CD14-positive monocyte (primary cell): ENCODE results near the gene MIA3. TPM values are rescaled to one million over a fixed set of nuclear protein-coding genes. Genes with fewer than 3 reads are reported as not detected.

Source experiments
- DNase-seq, 3 donors: peaks; one replicate each; pipeline ENCODE4 v3.0.0-alpha.2; 2011 to 2022
- H2AFZ ChIP-seq: 2 replicates; pipeline ENCODE4 v1.6.0; 2012; ENCODE audit warnings: mild to moderate bottlenecking, low read depth, low read length, inconsistent platforms; ENCODE audit not compliant: insufficient read depth, poor library complexity, severe bottlenecking
- H3K27ac ChIP-seq, 2 donors: 1 replicate in 1 of 2; 2 replicates in 1 of 2; pipeline ENCODE4 v1.5.1; 2012 to 2013; ENCODE audit warnings: low read length in 2 of 2, control low read depth in 1 of 2, inconsistent platforms in 1 of 2, low read depth in 1 of 2, mild to moderate bottlenecking in 1 of 2
- H3K27me3 ChIP-seq, 2 donors: one replicate each; pipeline versions ENCODE4 v1.6.0 to v1.6.1; 2011 to 2013; ENCODE audit warnings: low read length in 2 of 2; ENCODE audit not compliant: control insufficient read depth in 2 of 2, insufficient read depth in 2 of 2
- H3K36me3 ChIP-seq, 2 donors: replicated peaks in 1 of 2; 1 replicate in 1 of 2; 2 replicates in 1 of 2; pipeline versions ENCODE4 v1.5.1 to v1.6.1; 2012 to 2013; ENCODE audit warnings: low read length in 2 of 2, control low read depth in 1 of 2, inconsistent platforms in 1 of 2, mild to moderate bottlenecking in 1 of 2; ENCODE audit not compliant: insufficient read depth in 2 of 2, control insufficient read depth in 1 of 2
- H3K4me1 ChIP-seq, 2 donors: 1 replicate in 1 of 2; 2 replicates in 1 of 2; pipeline versions ENCODE4 v1.5.1 to v1.6.1; 2012 to 2013; ENCODE audit warnings: low read length in 2 of 2, control low read depth in 1 of 2, inconsistent platforms in 1 of 2, mild to moderate bottlenecking in 1 of 2, moderate library complexity in 1 of 2; ENCODE audit not compliant: insufficient read depth in 2 of 2, control insufficient read depth in 1 of 2
- H3K4me2 ChIP-seq: replicated peaks from 2 replicates; pipeline ENCODE3; 2012; ENCODE audit warnings: low read length, moderate library complexity, mild to moderate bottlenecking; ENCODE audit not compliant: poor library complexity, severe bottlenecking; ENCODE audit errors: extremely low read depth
- H3K4me3 ChIP-seq, 3 experiments: fragments of 200-600 bp in 1 of 3; sonication (generic) in 1 of 3; replicated peaks in 1 of 3; 1 replicate in 2 of 3; 2 replicates in 1 of 3; pipeline ENCODE4 v1.5.1; 2011 to 2013; ENCODE audit warnings: low read length in 3 of 3, mild to moderate bottlenecking in 3 of 3, control low read depth in 2 of 3, low read depth in 2 of 3, inconsistent platforms in 1 of 3, moderate library complexity in 1 of 3
- H3K79me2 ChIP-seq: 2 replicates; pipeline ENCODE4 v1.6.0; 2012; ENCODE audit warnings: mild to moderate bottlenecking, control low read depth, inconsistent platforms, low read length, moderate library complexity; ENCODE audit not compliant: insufficient read depth
- H3K9ac ChIP-seq: 2 replicates; pipeline ENCODE4 v1.6.0; 2017; ENCODE audit warnings: low read length, mild to moderate bottlenecking; ENCODE audit not compliant: insufficient read depth, poor library complexity, severe bottlenecking
- H3K9me3 ChIP-seq, 2 donors: replicated peaks in 1 of 2; 1 replicate in 1 of 2; 2 replicates in 1 of 2; pipeline versions ENCODE4 v1.5.1 to v1.6.1; 2012 to 2013; ENCODE audit warnings: low read length in 2 of 2, control low read depth in 1 of 2; ENCODE audit not compliant: control insufficient read depth in 1 of 2, insufficient read depth in 1 of 2
- H4K20me1 ChIP-seq: 2 replicates; pipeline ENCODE4 v1.6.0; 2012; ENCODE audit warnings: mild to moderate bottlenecking, low read length, control low read depth, moderate library complexity; ENCODE audit not compliant: insufficient read depth
- H3K27ac Mint-ChIP-seq, 7 donors: one replicate each; pipeline ENCODE4 v1.8.0; 2020; ENCODE audit warnings: mild to moderate bottlenecking in 7 of 7, mixed read lengths in 7 of 7, moderate library complexity in 6 of 7, inconsistent platforms in 2 of 7
- H3K27me3 Mint-ChIP-seq, 3 donors: one replicate each; pipeline ENCODE4 v1.8.0; 2021 to 2022; ENCODE audit warnings: low read depth in 3 of 3, mild to moderate bottlenecking in 3 of 3, mixed read lengths in 3 of 3, moderate library complexity in 3 of 3, inconsistent platforms in 1 of 3
- H3K36me3 Mint-ChIP-seq, 2 donors: one replicate each; pipeline ENCODE4 v1.8.0; 2020; ENCODE audit warnings: mixed read lengths in 2 of 2, inconsistent platforms in 1 of 2, mild to moderate bottlenecking in 1 of 2
- H3K4me1 Mint-ChIP-seq: one replicate; pipeline ENCODE4 v1.8.0; 2020; ENCODE audit warnings: mild to moderate bottlenecking, mixed read lengths
- H3K4me3 Mint-ChIP-seq, 2 donors: one replicate each; pipeline ENCODE4 v1.8.0; 2020; ENCODE audit warnings: mild to moderate bottlenecking in 2 of 2, mixed read lengths in 2 of 2, moderate library complexity in 1 of 2
- H3K9me3 Mint-ChIP-seq, 7 donors: one replicate each; pipeline ENCODE4 v1.8.0; 2020 to 2022; ENCODE audit warnings: mixed read lengths in 7 of 7, mild to moderate bottlenecking in 6 of 7, moderate library complexity in 6 of 7, inconsistent platforms in 2 of 7
- WGBS: methylation state at CpG from one replicate; pipeline ENCODE4 v1.1.5; 2013; ENCODE audit warnings: missing lambda C conversion rate; ENCODE audit not compliant: insufficient coverage; 5-methylcytosine and 5-hydroxymethylcytosine counted together
- intact Hi-C, 2 donors: fragments of 100-400 bp; cut with micrococcal nuclease; formaldehyde crosslinking; loops; one replicate each; pipeline versions ENCODE4 v1.15.0 to v1.15.1; 2023
- polyA plus RNA-seq, 3 donors: library from polyadenylated mRNA; depleted of rRNA in 1 of 3; unstranded in 2 of 3; stranded (reverse) in 1 of 3; fragments of 300-500 nt in 2 of 3; fragments of >200 nt in 1 of 3; fragmentation: Illumina TruSeq in 2 of 3; gene quantifications; 1 replicate in 2 of 3; 2 replicates in 1 of 3; pipeline ENCODE4 v1.2.3, GENCODE V29; 2012 to 2021
- TF ChIP-seq, protein P1 (sequence below): fragments of 200-600 bp; IDR thresholded peaks from one replicate; pipeline ENCODE4 v1.8.0; 2022; ENCODE audit warnings: antibody characterized with exemption, mild to moderate bottlenecking

Gene MIA3
- polyA plus RNA-seq, 3 donors, result 19.8 to 37.1 (median 36.6) TPM

DNA sequence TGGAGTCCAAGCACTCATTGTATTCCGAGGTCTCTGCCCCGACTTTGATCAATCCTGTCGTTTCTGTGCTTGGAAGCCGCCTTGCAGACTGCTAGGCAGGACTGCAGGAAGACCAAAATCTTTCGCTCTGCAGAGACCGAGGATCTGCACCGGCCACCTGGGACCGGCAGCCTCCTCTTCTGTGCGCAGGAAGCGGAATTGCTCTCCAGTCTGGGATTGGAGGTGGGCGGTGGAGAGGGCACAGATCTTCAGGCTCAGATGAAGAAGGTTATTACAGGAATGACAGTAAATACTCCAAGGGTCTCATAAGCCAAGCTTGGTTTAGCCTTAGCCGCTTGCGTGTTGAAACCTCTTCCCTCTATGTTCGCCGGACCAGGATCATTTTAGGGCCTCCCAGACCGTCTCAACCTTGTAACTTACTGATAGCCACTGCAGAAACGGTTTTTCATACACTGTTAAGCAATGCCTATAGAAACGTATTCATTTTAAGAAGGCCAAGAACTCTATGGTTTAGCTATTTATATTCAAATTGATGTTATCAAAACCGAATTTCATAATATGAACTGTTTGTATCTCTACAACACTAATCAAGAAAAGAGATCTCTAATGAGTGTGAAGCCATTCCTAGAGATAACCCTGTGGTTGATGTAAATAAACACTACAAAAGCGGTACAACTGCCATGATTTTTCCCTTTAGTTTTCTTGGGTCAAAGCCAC is 1.1 kb downstream of the MIA3 start:
- H3K4me2 ChIP-seq, result peak overlapping the region; percentile 96
- Mint-ChIP-seq H3K36me3 (peaks cover 27 to 31% of the 10 kb centered on the region in 2 donors), H3K4me3 (peak overlapping the region; percentile 87 to 92), H3K27me3 (peaks cover 4 to 14% (median 9%) of the 10 kb centered on the region in 3 donors), H3K9me3 (peaks cover 0 to 2% (median 0%) of the 10 kb centered on the region in 7 donors), H3K27ac (peak overlapping the region in 4 of 7 donors; percentile 34 to 81 (median 68)), H3K4me1 (peaks cover 21% of the 10 kb centered on the region)
- intact Hi-C loops, result no loop called here
- H4K20me1 ChIP-seq, result no peaks in the 10 kb centered on the region
- H3K4me1 ChIP-seq, result peaks cover 15 to 19% of the 10 kb centered on the region in 2 donors
- peak overlapping the region; percentile 92 for H3K9ac ChIP-seq
- peak in 1 of 3 donors; percentile 11 for DNase-seq
- no peak overlapping the region for H3K27ac ChIP-seq
- TF ChIP-seq, protein P1, sequence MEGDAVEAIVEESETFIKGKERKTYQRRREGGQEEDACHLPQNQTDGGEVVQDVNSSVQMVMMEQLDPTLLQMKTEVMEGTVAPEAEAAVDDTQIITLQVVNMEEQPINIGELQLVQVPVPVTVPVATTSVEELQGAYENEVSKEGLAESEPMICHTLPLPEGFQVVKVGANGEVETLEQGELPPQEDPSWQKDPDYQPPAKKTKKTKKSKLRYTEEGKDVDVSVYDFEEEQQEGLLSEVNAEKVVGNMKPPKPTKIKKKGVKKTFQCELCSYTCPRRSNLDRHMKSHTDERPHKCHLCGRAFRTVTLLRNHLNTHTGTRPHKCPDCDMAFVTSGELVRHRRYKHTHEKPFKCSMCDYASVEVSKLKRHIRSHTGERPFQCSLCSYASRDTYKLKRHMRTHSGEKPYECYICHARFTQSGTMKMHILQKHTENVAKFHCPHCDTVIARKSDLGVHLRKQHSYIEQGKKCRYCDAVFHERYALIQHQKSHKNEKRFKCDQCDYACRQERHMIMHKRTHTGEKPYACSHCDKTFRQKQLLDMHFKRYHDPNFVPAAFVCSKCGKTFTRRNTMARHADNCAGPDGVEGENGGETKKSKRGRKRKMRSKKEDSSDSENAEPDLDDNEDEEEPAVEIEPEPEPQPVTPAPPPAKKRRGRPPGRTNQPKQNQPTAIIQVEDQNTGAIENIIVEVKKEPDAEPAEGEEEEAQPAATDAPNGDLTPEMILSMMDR, result no peak
- peaks cover 16 to 30% of the 10 kb centered on the region in 2 donors for H3K36me3 ChIP-seq
- H3K9me3 ChIP-seq, result no peaks in the 10 kb centered on the region
- peaks cover 5 to 20% of the 10 kb centered on the region in 2 donors for H3K27me3 ChIP-seq
- WGBS, result 21% methylated on average over 12 of the region's 20 CpGs
- H2AFZ ChIP-seq, result peak overlapping the region; percentile 94
- H3K79me2 ChIP-seq, result peaks cover 11% of the 10 kb centered on the region
- H3K4me3 ChIP-seq, result peak overlapping the region; percentile 61 to 86 (median 85)

DNA sequence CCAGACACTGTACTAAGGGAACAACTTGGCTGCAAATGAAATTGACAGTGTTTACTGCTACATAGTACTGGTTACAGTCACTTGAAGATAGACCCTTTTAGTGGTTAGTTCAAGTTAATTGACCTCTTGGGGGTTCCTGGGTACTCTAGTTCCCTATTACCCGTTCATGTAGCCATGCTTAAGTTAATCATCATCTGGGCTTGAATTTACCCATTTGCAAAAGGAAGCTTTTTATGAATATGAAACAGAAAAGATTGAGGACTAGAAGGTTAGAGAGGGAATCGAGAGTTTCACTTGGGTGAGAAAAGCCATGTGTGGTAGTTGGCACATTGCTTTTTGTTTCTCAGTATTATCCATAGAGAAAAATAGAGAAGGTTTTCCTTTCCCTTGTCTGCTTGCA is 2.7 kb downstream of the MIA3 start:
- TF ChIP-seq, protein P1, result no peak
- no peaks in the 10 kb centered on the region for H3K9me3 ChIP-seq
- no peaks in the 10 kb centered on the region for H4K20me1 ChIP-seq
- H3K36me3 ChIP-seq, result peaks cover 29 to 46% of the 10 kb centered on the region in 2 donors
- H3K9ac ChIP-seq, result no peak overlapping the region
- no peak overlapping the region for H3K4me3 ChIP-seq
- H3K4me2 ChIP-seq, result no peak overlapping the region
- intact Hi-C loops, result loop anchor here in 1 of 2 donors (5.0 kb wide), 1 partner anchor 33 kb away; the partner anchor contains the start of gene TAF1A
- H3K9me3 Mint-ChIP-seq, result peaks cover 0 to 2% (median 0%) of the 10 kb centered on the region in 7 donors
- peaks cover 15 to 19% of the 10 kb centered on the region in 2 donors for H3K4me1 ChIP-seq
- peaks cover 2 to 16% of the 10 kb centered on the region in 2 donors for H3K27me3 ChIP-seq
- 100% methylated on average over 1 of the region's 2 CpGs for WGBS
- H3K27ac Mint-ChIP-seq, result no peak overlapping the region
- H3K27me3 Mint-ChIP-seq, result peaks cover 2 to 7% (median 6%) of the 10 kb centered on the region in 3 donors
- no peak overlapping the region for H2AFZ ChIP-seq
- peaks cover 21% of the 10 kb centered on the region for H3K4me1 Mint-ChIP-seq
- H3K4me3 Mint-ChIP-seq, result no peak overlapping the region
- DNase-seq, result no peak
- peaks cover 35 to 41% of the 10 kb centered on the region in 2 donors for H3K36me3 Mint-ChIP-seq
- no peak overlapping the region for H3K27ac ChIP-seq
- H3K79me2 ChIP-seq, result peaks cover 11% of the 10 kb centered on the region
